Lower leg skin (tissue), 3 donors: ENCODE measurements around the gene MYL7.

Source experiments
- POLR2A ChIP-seq, 2 donors: fragments of 450-650 bp; IDR thresholded peaks; one replicate each; pipeline ENCODE4 v1.6.1; 2016 to 2017; ENCODE audit warnings: antibody characterized with exemption in 2 of 2, mild to moderate bottlenecking in 1 of 2, moderate library complexity in 1 of 2
- TF ChIP-seq, protein P1 (sequence below), 3 donors: fragments of 450-650 bp; IDR thresholded peaks; one replicate each; pipeline ENCODE4 v1.5.1; 2016; ENCODE audit warnings: antibody characterized with exemption in 3 of 3, mild to moderate bottlenecking in 3 of 3, moderate library complexity in 2 of 3

DNA sequence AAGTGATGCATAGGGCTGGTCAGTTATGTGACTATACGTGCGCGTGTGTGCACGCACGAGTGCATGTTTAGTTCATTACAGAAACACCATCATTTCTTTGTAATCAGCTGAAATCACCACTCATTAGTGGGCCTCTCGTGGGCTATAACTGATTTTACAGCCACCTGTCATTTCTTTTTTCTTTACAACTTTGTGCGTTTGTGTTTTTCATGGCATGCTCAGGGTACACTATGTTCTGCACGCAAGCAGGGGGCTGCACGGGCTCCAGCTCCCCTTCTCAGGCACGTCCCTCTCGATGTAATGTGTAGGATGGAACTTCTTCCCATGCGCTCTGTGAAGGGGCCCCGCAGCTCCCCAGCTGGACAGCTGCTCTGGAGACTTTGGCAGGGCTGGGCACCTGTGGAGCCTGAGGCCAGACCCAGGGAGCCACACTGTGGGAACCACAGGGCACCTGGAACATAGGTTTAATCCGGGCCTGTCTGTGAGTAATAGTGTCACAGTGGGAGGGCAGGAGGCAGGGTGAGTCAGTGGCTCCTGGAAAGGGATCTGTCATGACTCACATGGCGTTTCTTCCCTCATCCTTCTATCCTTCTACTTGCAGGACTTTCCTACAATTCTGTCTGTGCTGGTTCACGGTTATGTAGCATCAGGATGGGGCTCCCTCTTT lies 43.2 kb upstream of the MYL7 start:
- TF ChIP-seq, protein P1, sequence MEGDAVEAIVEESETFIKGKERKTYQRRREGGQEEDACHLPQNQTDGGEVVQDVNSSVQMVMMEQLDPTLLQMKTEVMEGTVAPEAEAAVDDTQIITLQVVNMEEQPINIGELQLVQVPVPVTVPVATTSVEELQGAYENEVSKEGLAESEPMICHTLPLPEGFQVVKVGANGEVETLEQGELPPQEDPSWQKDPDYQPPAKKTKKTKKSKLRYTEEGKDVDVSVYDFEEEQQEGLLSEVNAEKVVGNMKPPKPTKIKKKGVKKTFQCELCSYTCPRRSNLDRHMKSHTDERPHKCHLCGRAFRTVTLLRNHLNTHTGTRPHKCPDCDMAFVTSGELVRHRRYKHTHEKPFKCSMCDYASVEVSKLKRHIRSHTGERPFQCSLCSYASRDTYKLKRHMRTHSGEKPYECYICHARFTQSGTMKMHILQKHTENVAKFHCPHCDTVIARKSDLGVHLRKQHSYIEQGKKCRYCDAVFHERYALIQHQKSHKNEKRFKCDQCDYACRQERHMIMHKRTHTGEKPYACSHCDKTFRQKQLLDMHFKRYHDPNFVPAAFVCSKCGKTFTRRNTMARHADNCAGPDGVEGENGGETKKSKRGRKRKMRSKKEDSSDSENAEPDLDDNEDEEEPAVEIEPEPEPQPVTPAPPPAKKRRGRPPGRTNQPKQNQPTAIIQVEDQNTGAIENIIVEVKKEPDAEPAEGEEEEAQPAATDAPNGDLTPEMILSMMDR (IDR thresholded peaks at IDR 0.05) = no peak
- TF ChIP-seq POLR2A (IDR thresholded peaks at IDR 0.05) = no peak
